Astrocyte (in vitro differentiated cells and primary cell): Measurements from ENCODE around the gene CNPY3. TPM values are rescaled to one million over a fixed set of nuclear protein-coding genes. Genes with fewer than 3 reads are reported as not detected.

Experiments used
- DNase-seq: peaks from one replicate; pipeline ENCODE4 v3.0.0-alpha.2; 2010; ENCODE audit warnings: low read depth
- FAIRE-seq: peaks from 2 replicates; lab custom pipeline; 2011; peaks lifted over from hg19 to GRCh38; lab: Jason Lieb, UNC
- H2AFZ ChIP-seq: 2 replicates; pipeline ENCODE4 v1.6.0; 2012; ENCODE audit warnings: low read depth, low read length, inconsistent platforms
- H3K27ac ChIP-seq: 2 replicates; pipeline ENCODE4 v1.5.1; 2011; ENCODE audit warnings: low read depth, low read length, inconsistent platforms
- H3K27me3 ChIP-seq: 2 replicates; pipeline ENCODE4 v1.6.0; 2011; ENCODE audit warnings: low read length, inconsistent platforms; ENCODE audit not compliant: insufficient read depth
- H3K36me3 ChIP-seq: 2 replicates; pipeline ENCODE4 v1.5.1; 2011; ENCODE audit warnings: low read length, inconsistent platforms; ENCODE audit not compliant: insufficient read depth
- H3K4me1 ChIP-seq: 2 replicates; pipeline ENCODE4 v1.5.1; 2011; ENCODE audit warnings: low read length, inconsistent platforms; ENCODE audit not compliant: insufficient read depth
- H3K4me2 ChIP-seq: 2 replicates; pipeline ENCODE4 v1.6.0; 2012; ENCODE audit warnings: low read length, inconsistent platforms
- H3K4me3 ChIP-seq: 2 replicates; pipeline ENCODE4 v1.5.1; 2011; ENCODE audit warnings: low read depth, mild to moderate bottlenecking, low read length, inconsistent platforms; ENCODE audit not compliant: insufficient read depth
- H3K79me2 ChIP-seq: 2 replicates; pipeline ENCODE4 v1.6.0; 2012; ENCODE audit warnings: mild to moderate bottlenecking, low read length, inconsistent platforms; ENCODE audit not compliant: insufficient read depth
- H3K9ac ChIP-seq: 2 replicates; pipeline ENCODE4 v1.6.0; 2012; ENCODE audit warnings: mild to moderate bottlenecking, low read length, inconsistent platforms
- H3K9me3 ChIP-seq: 2 replicates; pipeline ENCODE4 v1.5.1; 2012; ENCODE audit warnings: low read depth, mild to moderate bottlenecking, low read length, inconsistent platforms; ENCODE audit not compliant: insufficient read depth
- H4K20me1 ChIP-seq: 2 replicates; pipeline ENCODE4 v1.6.0; 2012; ENCODE audit warnings: low read length, inconsistent platforms; ENCODE audit not compliant: insufficient read depth
- H3K27ac Mint-ChIP-seq: one replicate; pipeline ENCODE4 v1.8.0; 2021; ENCODE audit warnings: mild to moderate bottlenecking, mixed read lengths; ENCODE audit not compliant: unreplicated experiment
- H3K27me3 Mint-ChIP-seq: one replicate; pipeline ENCODE4 v1.8.0; 2021; ENCODE audit warnings: low read depth, mixed read lengths; ENCODE audit not compliant: unreplicated experiment
- H3K36me3 Mint-ChIP-seq: one replicate; pipeline ENCODE4 v1.8.0; 2021; ENCODE audit warnings: low read depth, mixed read lengths; ENCODE audit not compliant: unreplicated experiment
- H3K4me1 Mint-ChIP-seq: one replicate; pipeline ENCODE4 v1.8.0; 2021; ENCODE audit warnings: low read depth, mixed read lengths; ENCODE audit not compliant: unreplicated experiment
- H3K4me3 Mint-ChIP-seq: one replicate; pipeline ENCODE4 v1.8.0; 2021; ENCODE audit warnings: mild to moderate bottlenecking, moderate library complexity, mixed read lengths; ENCODE audit not compliant: unreplicated experiment
- H3K9me3 Mint-ChIP-seq: one replicate; pipeline ENCODE4 v1.8.0; 2021; ENCODE audit warnings: mild to moderate bottlenecking, mixed read lengths; ENCODE audit not compliant: unreplicated experiment
- CTCF ChIP-seq: IDR thresholded peaks from 2 replicates; pipeline ENCODE4 v1.5.1; 2011; ENCODE audit warnings: low read depth, mild to moderate bottlenecking, inconsistent platforms, low read length, moderate library complexity; ENCODE audit not compliant: insufficient read depth
- EZH2 ChIP-seq: IDR thresholded peaks from 2 replicates; pipeline ENCODE4 v1.6.1; 2012; ENCODE audit warnings: mild to moderate bottlenecking, low read length, inconsistent platforms; ENCODE audit not compliant: insufficient read depth
- total RNA-seq: library from RNA; stranded (reverse); gene quantifications from 2 replicates; pipeline ENCODE4 v1.2.1, GENCODE V29; 2021

Gene CNPY3
- total RNA-seq, 1 donor from 2014 or later = 37.4 TPM

GRCh38 chr6:42929821-42930360 is 611 bp downstream of the CNPY3 start:
- Histone ChIP-seq H3K4me3 (peak overlapping the region; percentile 76), H3K9me3 (no peaks in the 10 kb centered on the region), H3K27ac (peak overlapping the region; percentile 86), H3K27me3 (no peaks in the 10 kb centered on the region), H3K36me3 (no peaks in the 10 kb centered on the region), H3K4me1 (peaks cover 10% of the 10 kb centered on the region), H3K79me2 (peaks cover 43% of the 10 kb centered on the region), H3K9ac (peak overlapping the region; percentile 81), H4K20me1 (peaks cover 20% of the 10 kb centered on the region), H3K4me2 (peak overlapping the region; percentile 92), H2AFZ (peak overlapping the region; percentile 84)
- H3K4me1 Mint-ChIP-seq = peaks cover 4% of the 10 kb centered on the region
- H3K36me3 Mint-ChIP-seq = peaks cover 5% of the 10 kb centered on the region
- DNase-seq = peak; percentile 71
- peak overlapping the region; percentile 97 for H3K4me3 Mint-ChIP-seq
- H3K9me3 Mint-ChIP-seq = no peaks in the 10 kb centered on the region
- H3K27me3 Mint-ChIP-seq = no peaks in the 10 kb centered on the region
- no peak for FAIRE-seq
- no peak for TF ChIP-seq CTCF
- TF ChIP-seq EZH2 = no peak
- H3K27ac Mint-ChIP-seq = peak overlapping the region; percentile 86

GRCh38 chr6:42932412-42932811 is 3.1 kb downstream of the CNPY3 start:
- Mint-ChIP-seq H3K4me3 (no peak overlapping the region), H3K27me3 (no peaks in the 10 kb centered on the region), H3K4me1 (peaks cover 4% of the 10 kb centered on the region), H3K9me3 (no peaks in the 10 kb centered on the region), H3K36me3 (peaks cover 10% of the 10 kb centered on the region), H3K27ac (no peak overlapping the region)
- no peaks in the 10 kb centered on the region for H3K27me3 ChIP-seq
- peaks cover 19% of the 10 kb centered on the region for H3K36me3 ChIP-seq
- no peak overlapping the region for H3K4me3 ChIP-seq
- no peak overlapping the region for H3K27ac ChIP-seq
- H3K9me3 ChIP-seq = no peaks in the 10 kb centered on the region
- H3K79me2 ChIP-seq = peaks cover 51% of the 10 kb centered on the region
- no peak overlapping the region for H3K9ac ChIP-seq
- no peak overlapping the region for H2AFZ ChIP-seq
- H3K4me1 ChIP-seq = peaks cover 10% of the 10 kb centered on the region
- FAIRE-seq = no peak
- DNase-seq = no peak
- H3K4me2 ChIP-seq = no peak overlapping the region
- H4K20me1 ChIP-seq = peaks cover 25% of the 10 kb centered on the region
- TF ChIP-seq CTCF (no peak), EZH2 (no peak)

- DNase-seq = no peak
- Mint-ChIP-seq H3K9me3 (no peaks in the 10 kb centered on the region), H3K27me3 (no peaks in the 10 kb centered on the region), H3K36me3 (peaks cover 17% of the 10 kb centered on the region), H3K4me3 (no peak overlapping the region), H3K27ac (no peak overlapping the region), H3K4me1 (peaks cover 4% of the 10 kb centered on the region)
- peaks cover 51% of the 10 kb centered on the region for H3K79me2 ChIP-seq
- no peak for FAIRE-seq
- H3K36me3 ChIP-seq = peaks cover 19% of the 10 kb centered on the region
- no peaks in the 10 kb centered on the region for H3K9me3 ChIP-seq
- H3K27me3 ChIP-seq = no peaks in the 10 kb centered on the region
- no peak overlapping the region for H3K9ac ChIP-seq
- H3K4me3 ChIP-seq = no peak overlapping the region
- H3K4me1 ChIP-seq = peaks cover 10% of the 10 kb centered on the region
- H3K4me2 ChIP-seq = no peak overlapping the region
- H4K20me1 ChIP-seq = peaks cover 25% of the 10 kb centered on the region
- H3K27ac ChIP-seq = no peak overlapping the region
- no peak for TF ChIP-seq CTCF
- TF ChIP-seq EZH2 = no peak
- no peak overlapping the region for H2AFZ ChIP-seq
Measured at GRCh38 chr6:42933205-42933604, 3.9 kb downstream of the CNPY3 start.
